HepG2 (cell line): ENCODE measurements around the gene ENDOU.

Source experiments
- CEBPZ ChIP-seq: IDR thresholded peaks from 2 replicates; pipeline ENCODE4 v1.6.1; 2012; ENCODE audit warnings: low read length, improper control_type of control experiment
- ELF1 ChIP-seq: sonication (generic); formaldehyde crosslinking; IDR thresholded peaks from 2 replicates; pipeline ENCODE4 v1.4.0; 2020; ENCODE audit warnings: missing genetic modification reagents
- MTERF4 ChIP-seq: sonication (generic); formaldehyde crosslinking; IDR thresholded peaks from 2 replicates; pipeline ENCODE4 v1.8.0; 2023; ENCODE audit warnings: mild to moderate bottlenecking, missing genetic modification reagents
- RELA ChIP-seq: sonication (generic); formaldehyde crosslinking; IDR thresholded peaks from 2 replicates; pipeline ENCODE4 v1.4.0; 2020; ENCODE audit warnings: missing genetic modification reagents
- USF2 ChIP-seq, 2 experiments: sonication (generic) in 1 of 2; formaldehyde crosslinking in 1 of 2; IDR thresholded peaks; 2 replicates each; pipeline versions ENCODE4 v1.5.1 to v1.6.1; 2011 to 2020; ENCODE audit warnings: borderline replicate concordance in 1 of 2, low read depth in 1 of 2, low read length in 1 of 2, mild to moderate bottlenecking in 1 of 2, missing genetic modification reagents in 1 of 2, moderate library complexity in 1 of 2
- ZMAT5 ChIP-seq: sonication (generic); formaldehyde crosslinking; IDR thresholded peaks from 2 replicates; pipeline ENCODE4 v1.5.0; 2020; ENCODE audit warnings: mild to moderate bottlenecking, low read depth, missing genetic modification reagents, borderline replicate concordance
- ZNF530 ChIP-seq: sonication (generic); formaldehyde crosslinking; IDR thresholded peaks from 2 replicates; pipeline ENCODE4 v1.5.0; 2020; ENCODE audit warnings: low read depth, mild to moderate bottlenecking, missing genetic modification reagents

GRCh38 chr12:47743311-47743860, 18.1 kb upstream of the ENDOU start:
- TF ChIP-seq CEBPZ (no peak), ZNF530 (CRISPR knock-in tag) (no peak), RELA (CRISPR knock-in tag) (no peak), ZMAT5 (CRISPR knock-in tag) (no peak), MTERF4 (CRISPR knock-in tag) (no peak), ELF1 (CRISPR knock-in tag) (no peak), USF2 (IDR thresholded peaks at IDR 0.05; ENCODE audit: low read depth, low read length) (no peak), USF2 (CRISPR knock-in tag; IDR thresholded peaks at IDR 0.05; ENCODE audit: borderline replicate concordance) (no peak)
